Neutrophil (primary cell): ENCODE results near the gene RAMP3.
"Not testable (repeated sequence)": the region's sequence is repeated elsewhere in the genome, so short reads cannot be mapped to it uniquely, and the experiment has no call there.

Experiments
- H3K27ac ChIP-seq: fragments of 200-600 bp; sonication (generic); 2 replicates; pipeline ENCODE4 v1.5.1; 2016; ENCODE audit warnings: mild to moderate bottlenecking, moderate library complexity
- H3K27me3 ChIP-seq: fragments of 200-600 bp; sonication (generic); 2 replicates; pipeline ENCODE4 v1.6.0; 2016; ENCODE audit warnings: mild to moderate bottlenecking
- H3K36me3 ChIP-seq: fragments of 200-600 bp; sonication (generic); 2 replicates; pipeline ENCODE4 v1.5.1; 2017
- H3K4me1 ChIP-seq, 2 experiments: fragments of 200-600 bp in 1 of 2; sonication (generic) in 1 of 2; 1 replicate in 1 of 2; 2 replicates in 1 of 2; pipeline versions ENCODE4 v1.5.1 to v1.6.1; 2013 to 2016; ENCODE audit warnings: low read depth in 1 of 2, low read length in 1 of 2, mild to moderate bottlenecking in 1 of 2, moderate library complexity in 1 of 2; ENCODE audit not compliant: control insufficient read depth in 1 of 2, insufficient read depth in 1 of 2
- H3K4me3 ChIP-seq, 2 experiments: fragments of 200-600 bp in 1 of 2; sonication (generic) in 1 of 2; 1 replicate in 1 of 2; 2 replicates in 1 of 2; pipeline ENCODE4 v1.5.1; 2013 to 2016; ENCODE audit warnings: low read depth in 1 of 2, low read length in 1 of 2, mild to moderate bottlenecking in 1 of 2, moderate library complexity in 1 of 2
- H3K9me3 ChIP-seq: fragments of 200-600 bp; sonication (generic); 2 replicates; pipeline ENCODE4 v1.5.1; 2016
- CTCF ChIP-seq: fragments of 200-600 bp; sonication (generic); IDR thresholded peaks from 2 replicates; pipeline ENCODE4 v1.5.1; 2016; ENCODE audit warnings: antibody characterized with exemption

Gene RAMP3

GRCh38 chr7:45157653-45158401 is at the start of gene RAMP3:
Gene RAMP3, plus strand, starts transcription at chr7:45157791. Its CDS starts 38 bp downstream, at chr7:45157829.
- peaks cover 4 to 16% of the 10 kb centered on the region in 2 experiments for H3K4me1 ChIP-seq
- H3K4me3 ChIP-seq, result no peak within 1 kb of the TSS
- TF ChIP-seq CTCF, result no peak
- peaks cover 45% of the 10 kb centered on the region for H3K27me3 ChIP-seq
- no peaks in the 10 kb centered on the region for H3K9me3 ChIP-seq
- no peaks in the 10 kb centered on the region for H3K36me3 ChIP-seq
- no peak within 1 kb of the TSS for H3K27ac ChIP-seq

GRCh38 chr7:45108863-45109262 is 48.7 kb upstream of the RAMP3 start:
- H3K36me3 ChIP-seq, result peaks cover 53% of the 10 kb centered on the region
- H3K27ac ChIP-seq, result no peak overlapping the region
- peaks cover 16 to 21% of the 10 kb centered on the region in 2 experiments for H3K4me1 ChIP-seq
- no peak overlapping the region for H3K4me3 ChIP-seq
- H3K27me3 ChIP-seq, result no peaks in the 10 kb centered on the region
- H3K9me3 ChIP-seq, result no peaks in the 10 kb centered on the region
- no peak for TF ChIP-seq CTCF

- Histone ChIP-seq H3K4me1 (peaks cover 16 to 21% of the 10 kb centered on the region in 2 experiments), H3K9me3 (no peaks in the 10 kb centered on the region), H3K4me3 (peak within 1 kb of the TSS; percentile 95), H3K27ac (peak within 1 kb of the TSS; percentile 92), H3K36me3 (peaks cover 26% of the 10 kb centered on the region), H3K27me3 (no peaks in the 10 kb centered on the region)
- TF ChIP-seq CTCF, result peak; percentile 11
These were observed 46.0 kb upstream of the RAMP3 start, which contains the start of gene TBRG4 for GRCh38 chr7:45111298-45112223. Gene TBRG4, minus strand, starts transcription at chr7:45111697. Its CDS starts 2,460 bp downstream, at chr7:45109237.

GRCh38 chr7:45112648-45113047 is 44.9 kb upstream of the RAMP3 start:
- Histone ChIP-seq H3K36me3 (peaks cover 15% of the 10 kb centered on the region), H3K27ac (peak overlapping the region; percentile 92), H3K4me3 (no peak overlapping the region), H3K27me3 (no peaks in the 10 kb centered on the region), H3K4me1 (peaks cover 16 to 21% of the 10 kb centered on the region in 2 experiments), H3K9me3 (no peaks in the 10 kb centered on the region)
- no peak for TF ChIP-seq CTCF

- not testable (repeated sequence) for H3K27ac ChIP-seq, H3K27me3 ChIP-seq, H3K36me3 ChIP-seq, H3K4me3 ChIP-seq, H3K9me3 ChIP-seq
- peaks cover 16 to 21% of the 10 kb centered on the region in 2 experiments for H3K4me1 ChIP-seq
These were observed 43.3 kb upstream of the RAMP3 start for GRCh38 chr7:45114257-45114656.
